H9 (cell line): ENCODE measurements around the gene PPFIBP1. TPM values are rescaled to one million over a fixed set of nuclear protein-coding genes. Genes with fewer than 3 reads are reported as not detected.
A peak's percentile ranks its signal among the peaks of the same experiment; 100 is the strongest.

Experiments used
- DNase-seq: peaks from one replicate; pipeline ENCODE4 v3.0.0-alpha.2; 2017
- H2AFZ ChIP-seq: one replicate; pipeline ENCODE4 v1.6.1; 2013; ENCODE audit warnings: mild to moderate bottlenecking, low read length, control low read depth, moderate library complexity
- H2AK5ac ChIP-seq: 2 replicates; pipeline ENCODE4 v1.6.1; 2013; ENCODE audit warnings: low read length, control low read depth, mixed read lengths; ENCODE audit not compliant: insufficient read length
- H2BK120ac ChIP-seq: one replicate; pipeline ENCODE4 v1.6.1; 2013; ENCODE audit warnings: low read depth, mild to moderate bottlenecking, low read length, control low read depth, inconsistent platforms; ENCODE audit not compliant: poor library complexity, severe bottlenecking
- H2BK12ac ChIP-seq: 2 replicates; pipeline ENCODE4 v1.6.1; 2013; ENCODE audit warnings: low read length, control low read depth, mixed read lengths, low read depth; ENCODE audit not compliant: insufficient read length
- H2BK15ac ChIP-seq: 2 replicates; pipeline ENCODE4 v1.6.1; 2013; ENCODE audit warnings: low read depth, low read length, control low read depth
- H2BK20ac ChIP-seq: one replicate; pipeline ENCODE4 v1.6.1; 2013; ENCODE audit warnings: low read depth, mild to moderate bottlenecking, low read length, control low read depth, inconsistent platforms; ENCODE audit not compliant: poor library complexity, severe bottlenecking
- H2BK5ac ChIP-seq: 2 replicates; pipeline ENCODE4 v1.6.1; 2013; ENCODE audit warnings: low read length, control low read depth, mixed read lengths; ENCODE audit not compliant: insufficient read length
- H3K14ac ChIP-seq: 2 replicates; pipeline ENCODE4 v1.6.1; 2013; ENCODE audit warnings: low read length, control low read depth; ENCODE audit not compliant: insufficient read depth
- H3K18ac ChIP-seq: 2 replicates; pipeline ENCODE4 v1.6.1; 2013; ENCODE audit warnings: low read depth, mild to moderate bottlenecking, mixed read lengths, low read length, control low read depth; ENCODE audit not compliant: insufficient read length
- H3K23ac ChIP-seq: 2 replicates; pipeline ENCODE4 v1.6.1; 2013; ENCODE audit warnings: low read length, control low read depth, mixed read lengths, low read depth; ENCODE audit not compliant: insufficient read length
- H3K23me2 ChIP-seq: 2 replicates; pipeline ENCODE4 v1.6.1; 2013; ENCODE audit warnings: low read depth, mild to moderate bottlenecking, mixed read lengths, low read length, control low read depth; ENCODE audit not compliant: insufficient read length, poor library complexity, severe bottlenecking
- H3K27ac ChIP-seq: 2 replicates; pipeline ENCODE4 v1.5.1; 2013; ENCODE audit warnings: low read length, control low read depth, mixed read lengths, low read depth; ENCODE audit not compliant: insufficient read length
- H3K27me3 ChIP-seq: 2 replicates; pipeline ENCODE4 v1.6.1; 2013; ENCODE audit warnings: low read length, control low read depth, inconsistent platforms; ENCODE audit not compliant: insufficient read depth
- H3K4ac ChIP-seq: 2 replicates; pipeline ENCODE4 v1.6.1; 2013; ENCODE audit warnings: low read depth, mild to moderate bottlenecking, control low read depth, inconsistent platforms, low read length, moderate library complexity
- H3K4me1 ChIP-seq: 2 replicates; pipeline ENCODE4 v1.6.1; 2013; ENCODE audit warnings: low read length, control low read depth, inconsistent platforms; ENCODE audit not compliant: insufficient read depth
- H3K4me2 ChIP-seq: 2 replicates; pipeline ENCODE4 v1.6.1; 2013; ENCODE audit warnings: low read length, control low read depth, mixed read lengths; ENCODE audit not compliant: insufficient read length, insufficient read depth
- H3K56ac ChIP-seq: 2 replicates; pipeline ENCODE4 v1.6.1; 2013; ENCODE audit warnings: low read depth, mild to moderate bottlenecking, mixed read lengths, low read length, control low read depth; ENCODE audit not compliant: insufficient read length
- H3K79me1 ChIP-seq: 2 replicates; pipeline ENCODE4 v1.6.1; 2013; ENCODE audit warnings: low read depth, mild to moderate bottlenecking, moderate library complexity, low read length, control low read depth, inconsistent platforms; ENCODE audit not compliant: insufficient read depth, poor library complexity, severe bottlenecking
- H3K79me2 ChIP-seq: 2 replicates; pipeline ENCODE4 v1.6.1; 2013; ENCODE audit warnings: low read length, control low read depth, inconsistent platforms; ENCODE audit not compliant: insufficient read depth
- H3K9ac ChIP-seq: 2 replicates; pipeline ENCODE4 v1.6.1; 2013; ENCODE audit warnings: low read length, control low read depth, mixed read lengths; ENCODE audit not compliant: insufficient read length; ENCODE audit errors: extremely low read depth
- H3K9me3 ChIP-seq: one replicate; pipeline ENCODE4 v1.6.1; 2013; ENCODE audit warnings: low read depth, low read length, inconsistent platforms; ENCODE audit not compliant: control insufficient read depth
- H3T11ph ChIP-seq: one replicate; pipeline ENCODE4 v1.6.1; 2013; ENCODE audit warnings: mild to moderate bottlenecking, low read length, control low read depth, inconsistent platforms
- H4K20me1 ChIP-seq: one replicate; pipeline ENCODE4 v1.6.1; 2013; ENCODE audit not compliant: control insufficient read depth, insufficient read length, insufficient read depth
- H4K5ac ChIP-seq: 2 replicates; pipeline ENCODE4 v1.6.1; 2013; ENCODE audit warnings: low read depth, mild to moderate bottlenecking, mixed read lengths, low read length, control low read depth; ENCODE audit not compliant: insufficient read length
- H4K8ac ChIP-seq: replicated peaks from 2 replicates; pipeline ENCODE4 v1.6.1; 2013; ENCODE audit warnings: low read length, control low read depth, mixed read lengths, low read depth; ENCODE audit not compliant: insufficient read length
- H4K91ac ChIP-seq: 2 replicates; pipeline ENCODE4 v1.6.1; 2013; ENCODE audit warnings: low read depth, mild to moderate bottlenecking, moderate library complexity, mixed read lengths, low read length, control low read depth; ENCODE audit not compliant: insufficient read length
- H3K27ac Mint-ChIP-seq, 3 experiments: 2 replicates in 2 of 3; 3 replicates in 1 of 3; pipeline ENCODE4 v1.8.0; 2020 to 2021; ENCODE audit warnings: mixed read lengths in 3 of 3, mild to moderate bottlenecking in 1 of 3, moderate library complexity in 1 of 3
- H3K27me3 Mint-ChIP-seq: 2 replicates; pipeline ENCODE4 v1.8.0; 2021; ENCODE audit warnings: low read depth, mild to moderate bottlenecking, moderate library complexity, mixed read lengths
- H3K36me3 Mint-ChIP-seq, 3 experiments: 2 replicates in 2 of 3; 3 replicates in 1 of 3; pipeline ENCODE4 v1.8.0; 2020 to 2021; ENCODE audit warnings: low read depth in 3 of 3, mixed read lengths in 3 of 3; ENCODE audit not compliant: insufficient read depth in 1 of 3
- H3K4me1 Mint-ChIP-seq, 2 experiments: 2 replicates each; pipeline ENCODE4 v1.8.0; 2020; ENCODE audit warnings: mixed read lengths in 2 of 2
- H3K4me3 Mint-ChIP-seq, 2 experiments: 2 replicates in 1 of 2; 3 replicates in 1 of 2; pipeline ENCODE4 v1.8.0; 2020 to 2021; ENCODE audit warnings: mild to moderate bottlenecking in 2 of 2, mixed read lengths in 2 of 2, moderate library complexity in 1 of 2
- H3K9me3 Mint-ChIP-seq, 2 experiments: 2 replicates in 1 of 2; 3 replicates in 1 of 2; pipeline ENCODE4 v1.8.0; 2020; ENCODE audit warnings: mild to moderate bottlenecking in 2 of 2, mixed read lengths in 2 of 2, moderate library complexity in 1 of 2
- CTCF ChIP-seq: fragments of 200-600 bp; sonication (generic); conservative IDR thresholded peaks from 3 replicates; pipeline ENCODE4 v1.8.0; 2021; ENCODE audit warnings: antibody characterized with exemption, mild to moderate bottlenecking
- WGBS: extraction: QIAGEN DNeasy Blood & Tissue Kit; methylation state at CpG from one replicate; pipeline ENCODE4 v1.1.7; 2013; ENCODE audit warnings: missing lambda C conversion rate, low lambda C conversion rate, mixed read lengths; ENCODE audit not compliant: insufficient read length; ENCODE audit errors: extremely low coverage; 5-methylcytosine and 5-hydroxymethylcytosine counted together
- total RNA-seq: library from RNA; stranded (reverse); gene quantifications from 2 replicates; pipeline ENCODE4 v1.2.1, GENCODE V29; 2021

Gene PPFIBP1
- total RNA-seq, 1 experiment from 2014 or later: 29.2 TPM

DNA sequence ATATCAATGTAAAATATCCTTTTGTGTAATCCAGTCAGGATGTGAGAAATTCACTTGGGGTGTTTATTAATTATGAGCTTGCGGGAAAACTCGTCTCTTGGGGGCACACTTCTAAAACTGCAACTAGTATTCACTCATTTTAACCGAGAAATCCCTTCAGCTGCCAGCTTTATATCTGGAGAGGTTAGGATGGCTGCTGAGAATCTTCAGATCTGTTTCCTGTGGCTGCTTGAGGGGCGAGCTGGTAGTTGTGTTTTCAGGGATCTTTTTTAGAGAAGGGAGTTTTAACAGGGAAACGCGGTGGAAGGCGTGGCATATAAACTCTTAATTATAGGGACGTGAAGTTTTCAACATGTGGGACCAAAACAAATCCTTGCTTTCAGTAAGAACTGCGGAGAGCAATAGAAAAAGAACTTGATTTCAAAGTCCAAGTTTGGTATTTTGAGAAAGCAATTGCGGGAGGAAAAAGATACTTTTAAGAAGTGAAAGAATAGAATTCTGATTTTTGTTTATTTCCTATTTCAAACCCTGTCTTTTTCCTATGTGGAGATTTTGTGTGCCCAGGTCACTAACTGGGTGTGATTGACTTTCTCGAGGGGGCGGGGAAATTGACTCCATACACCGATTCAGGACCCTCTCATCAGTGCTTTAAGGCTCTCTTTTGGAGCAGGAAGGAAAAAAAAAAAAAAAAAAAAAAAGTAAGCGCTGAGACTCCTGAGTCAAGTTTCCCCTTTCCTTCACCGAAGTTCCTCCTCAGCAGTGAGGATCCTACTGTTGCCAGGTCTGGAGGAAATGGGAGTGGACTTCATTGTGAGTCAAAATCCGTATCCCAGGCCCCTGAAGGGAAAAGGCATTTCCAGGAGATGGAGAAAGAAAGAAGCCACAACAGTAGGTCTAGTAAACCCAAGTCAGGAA lies 1.1 kb downstream of the PPFIBP1 start:
- Histone ChIP-seq H3K56ac (no peak overlapping the region), H3K4ac (no peak overlapping the region), H2AFZ (no peak overlapping the region), H3T11ph (no peak overlapping the region), H3K18ac (no peak overlapping the region), H3K4me1 (peaks cover 10% of the 10 kb centered on the region; the same call in 1 of the 2 replicates), H4K8ac (no peak overlapping the region), H2BK5ac (no peak overlapping the region), H4K5ac (no peak overlapping the region), H3K14ac (no peak overlapping the region), H3K4me2 (peak overlapping the region; percentile 79), H2AK5ac (no peak overlapping the region), H4K20me1 (no peaks in the 10 kb centered on the region), H2BK15ac (no peak overlapping the region), H2BK20ac (no peak overlapping the region), H2BK12ac (no peak overlapping the region), H3K23me2 (peaks cover 18% of the 10 kb centered on the region), H3K9ac (no peak overlapping the region), H3K79me1 (no peaks in the 10 kb centered on the region), H3K27ac (no peak overlapping the region), H3K27me3 (no peaks in the 10 kb centered on the region), H4K91ac (no peak overlapping the region), H3K23ac (no peak overlapping the region), H3K9me3 (no peaks in the 10 kb centered on the region), H2BK120ac (no peak overlapping the region), H3K79me2 (0 out of 2 replicates have a peak, but pooled peaks cover 2% of the 10 kb centered on the region)
- TF ChIP-seq CTCF: no peak
- H3K36me3 Mint-ChIP-seq: peaks cover 0 to 1% (median 0%) of the 10 kb centered on the region in 3 experiments; a peak in 1 of 7 replicates
- H3K4me3 Mint-ChIP-seq: peak overlapping the region; percentile 87 to 91
- H3K4me1 Mint-ChIP-seq: peaks cover 40 to 44% of the 10 kb centered on the region in 2 experiments
- no CpG with 5 or more reads among the region's 16 CpGs for WGBS
- no peaks in the 10 kb centered on the region for H3K9me3 Mint-ChIP-seq
- H3K27me3 Mint-ChIP-seq: peaks cover 21% of the 10 kb centered on the region
- H3K27ac Mint-ChIP-seq: peak overlapping the region in 1 of 3 experiments; percentile 1; a peak in 1 of 7 replicates
- peak; percentile 69 for DNase-seq
